AG04450 (cell line): Measurements from ENCODE around the gene CPT2. TPM values are rescaled to one million over a fixed set of nuclear protein-coding genes. Genes with fewer than 3 reads are reported as not detected.

Source experiments
- CTCF ChIA-PET: fragments of 300-600, 350-600 bp; formaldehyde crosslinking; extraction: SDS; loops from one replicate; lab custom pipeline; 2022; ENCODE audit warnings: antibody characterized with exemption, inconsistent platforms; lab: Charles Lee
- POLR2A ChIA-PET: fragments of 350-600 bp; formaldehyde crosslinking; extraction: SDS; loops from one replicate; lab custom pipeline; 2021; ENCODE audit warnings: antibody characterized with exemption, inconsistent platforms; lab: Yijun Ruan, JAX
- DNase-seq: peaks from one replicate; pipeline ENCODE4 v3.0.0-alpha.2; 2011; ENCODE audit warnings: low read depth, low spot score
- H3K27ac ChIP-seq: one replicate; pipeline ENCODE4 v1.5.1; 2012; ENCODE audit warnings: low read depth, low read length, control low read depth
- H3K27me3 ChIP-seq: one replicate; pipeline ENCODE4 v1.6.0; 2012; ENCODE audit warnings: low read length; ENCODE audit not compliant: control insufficient read depth, insufficient read depth
- H3K4me3 ChIP-seq: 2 replicates; pipeline ENCODE4 v1.5.1; 2011; ENCODE audit warnings: mild to moderate bottlenecking, low read depth, low read length, control low read depth
- H3K9me3 ChIP-seq: 2 replicates; pipeline ENCODE4 v1.5.1; 2012; ENCODE audit warnings: low read length; ENCODE audit not compliant: control insufficient read depth, insufficient read depth
- CTCF ChIP-seq: IDR thresholded peaks from 2 replicates; pipeline ENCODE4 v1.5.1; 2011; ENCODE audit warnings: low read depth, low read length, control low read depth, inconsistent platforms
- polyA minus RNA-seq: library from RNA; depleted of rRNA, polyadenylated mRNA; stranded (reverse); fragments of >200 nt; gene quantifications from 2 replicates; pipeline ENCODE4 v1.2.3, GENCODE V29; 2011; rRNA and poly(A)+ RNA removed
- polyA plus RNA-seq: library from polyadenylated mRNA; depleted of rRNA; stranded (reverse); fragments of >200 nt; gene quantifications from 2 replicates; pipeline ENCODE4 v1.2.3, GENCODE V29; 2011; rRNA removed

CPT2 gene
- polyA plus RNA-seq (17.6 and 18.8 TPM in 2 replicates), polyA minus RNA-seq (13.6 and 13.7 TPM in 2 replicates)

DNA sequence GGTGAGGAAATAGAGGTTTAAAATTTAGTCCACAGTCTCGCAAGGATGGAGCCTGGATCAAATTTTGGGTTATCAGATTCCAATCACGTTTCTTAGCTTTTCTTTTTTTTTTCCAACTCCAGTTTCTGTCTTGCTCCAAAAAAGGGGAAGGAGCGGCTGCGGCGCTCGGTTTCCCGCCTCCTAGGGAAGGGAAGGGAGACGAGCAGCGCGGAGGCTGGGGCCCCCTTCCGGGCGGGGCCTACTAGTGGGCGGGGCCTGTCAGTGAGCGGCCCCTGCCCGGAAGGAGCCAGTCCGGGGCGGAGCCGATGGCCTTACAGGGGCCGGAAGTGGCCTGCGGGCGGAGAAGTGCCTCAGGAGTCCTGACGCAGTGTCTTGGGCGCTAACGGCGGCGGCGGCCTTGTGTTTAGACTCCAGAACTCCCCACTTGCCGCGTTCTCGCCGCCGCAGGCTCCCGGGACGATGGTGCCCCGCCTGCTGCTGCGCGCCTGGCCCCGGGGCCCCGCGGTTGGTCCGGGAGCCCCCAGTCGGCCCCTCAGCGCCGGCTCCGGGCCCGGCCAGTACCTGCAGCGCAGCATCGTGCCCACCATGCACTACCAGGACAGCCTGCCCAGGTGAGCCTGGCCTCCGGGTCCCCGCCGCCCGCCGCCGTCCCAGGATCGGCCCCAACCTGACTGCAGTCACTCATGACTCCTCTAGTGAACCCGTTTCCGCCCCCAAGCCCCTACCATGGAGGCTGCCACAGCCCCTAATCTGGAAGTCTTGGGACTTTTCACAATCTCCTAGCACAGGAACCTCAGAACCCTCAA is at the start of gene CPT2:
Gene CPT2, plus strand, starts transcription at position 340 of the 806 bp plus-strand sequence. Its CDS starts 120 bp downstream, at position 460.
- H3K9me3 ChIP-seq: no peaks in the 10 kb centered on the region
- no peak within 1 kb of the TSS for H3K27ac ChIP-seq
- POLR2A ChIA-PET: interaction anchor here (0.6 to 1.0 kb wide), 4 partner anchors 13 to 134 kb away, joined by 3 to 4 read pairs (median 3); no protein-coding TSS in a partner anchor
- TF ChIP-seq CTCF: 0 out of 2 replicates have a peak, but pooled peaks have one; percentile 24
- CTCF ChIA-PET: interaction anchor here (0.6 to 2.0 kb wide), 2 partner anchors 10 to 89 kb away, joined by 3 to 11 read pairs; no protein-coding TSS in a partner anchor
- peak within 1 kb of the TSS; percentile 80 for H3K4me3 ChIP-seq
- peak; percentile 77 for DNase-seq
- no peaks in the 10 kb centered on the region for H3K27me3 ChIP-seq

- ChIA-PET POLR2A (interaction anchor here (0.6 to 1.6 kb wide), 3 partner anchors 12 to 220 kb away, joined by 3 to 7 read pairs (median 4); partner anchors contain the start of gene SCP2), CTCF (interaction anchor here (1.1 kb wide), 1 partner anchor 17 kb away, joined by 9 read pairs; no protein-coding TSS in a partner anchor)
- Histone ChIP-seq H3K27me3 (no peaks in the 10 kb centered on the region), H3K27ac (peak overlapping the region; percentile 100), H3K4me3 (no peak overlapping the region), H3K9me3 (no peaks in the 10 kb centered on the region)
- TF ChIP-seq CTCF: no peak
- DNase-seq: no peak
Measured at GRCh38 chr1:53147174-53147573, 49.5 kb upstream of the CPT2 start.

- ChIA-PET CTCF (interaction anchor here (1.1 kb wide), 1 partner anchor 16 kb away, joined by 9 read pairs; no protein-coding TSS in a partner anchor), POLR2A (interaction anchor here (0.6 to 1.6 kb wide), 2 partner anchors 13 to 305 kb away, joined by 3 read pairs; partner anchors contain the start of gene ZYG11A)
- Histone ChIP-seq H3K27me3 (no peaks in the 10 kb centered on the region), H3K4me3 (no peak overlapping the region), H3K9me3 (no peaks in the 10 kb centered on the region), H3K27ac (peak overlapping the region; percentile 71)
- DNase-seq: peak; percentile 51
- TF ChIP-seq CTCF: no peak
Measured at GRCh38 chr1:53148123-53148522, 48.5 kb upstream of the CPT2 start.

- H3K9me3 ChIP-seq: no peaks in the 10 kb centered on the region
- CTCF ChIA-PET: no interaction called here
- POLR2A ChIA-PET: no interaction called here
- DNase-seq: no peak
- no peak overlapping the region for H3K27ac ChIP-seq
- TF ChIP-seq CTCF: no peak
- H3K27me3 ChIP-seq: no peaks in the 10 kb centered on the region
- no peak overlapping the region for H3K4me3 ChIP-seq
Measured at GRCh38 chr1:53153752-53154151, 42.9 kb upstream of the CPT2 start.
